Trophoblast cell (in vitro differentiated cells and primary cell): Measurements from ENCODE around the gene FLYWCH1.

Source experiments
- DNase-seq, 2 donors: peaks; one replicate each; pipeline ENCODE4 v3.0.0-alpha.2; 2016
- H2AFZ ChIP-seq: 2 replicates; pipeline ENCODE4 v1.6.1; 2013; ENCODE audit warnings: low read length, moderate library complexity, mild to moderate bottlenecking; ENCODE audit not compliant: insufficient read depth, poor library complexity
- H2AK5ac ChIP-seq: 2 replicates; pipeline ENCODE4 v1.6.1; 2013; ENCODE audit warnings: mild to moderate bottlenecking, low read length
- H2BK120ac ChIP-seq: 2 replicates; pipeline ENCODE4 v1.6.1; 2013; ENCODE audit warnings: low read length, mild to moderate bottlenecking, moderate library complexity; ENCODE audit not compliant: insufficient read depth, poor library complexity
- H2BK12ac ChIP-seq: 2 replicates; pipeline ENCODE4 v1.6.1; 2013; ENCODE audit warnings: mild to moderate bottlenecking, low read length, moderate library complexity
- H2BK5ac ChIP-seq: 2 replicates; pipeline ENCODE4 v1.6.1; 2013; ENCODE audit warnings: low read length, low read depth, moderate library complexity, mild to moderate bottlenecking; ENCODE audit not compliant: poor library complexity
- H3K14ac ChIP-seq: 2 replicates; pipeline ENCODE4 v1.6.1; 2013; ENCODE audit warnings: mild to moderate bottlenecking, low read length
- H3K18ac ChIP-seq: 2 replicates; pipeline ENCODE4 v1.6.1; 2013; ENCODE audit warnings: mild to moderate bottlenecking, low read length
- H3K23ac ChIP-seq: 2 replicates; pipeline ENCODE4 v1.6.1; 2013; ENCODE audit warnings: low read length
- H3K27ac ChIP-seq: 2 replicates; pipeline ENCODE4 v1.5.1; 2013; ENCODE audit warnings: low read depth, mild to moderate bottlenecking, inconsistent platforms, low read length, moderate library complexity
- H3K27me3 ChIP-seq: 2 replicates; pipeline ENCODE4 v1.6.1; 2013; ENCODE audit warnings: inconsistent platforms, mild to moderate bottlenecking, low read length, moderate library complexity; ENCODE audit not compliant: insufficient read depth
- H3K36me3 ChIP-seq, 2 experiments: 1 replicate in 1 of 2; 2 replicates in 1 of 2; pipeline ENCODE4 v1.6.1; 2013; ENCODE audit warnings: low read length in 2 of 2, mild to moderate bottlenecking in 2 of 2, moderate library complexity in 1 of 2; ENCODE audit not compliant: insufficient read depth in 2 of 2, control insufficient read depth in 1 of 2
- H3K4ac ChIP-seq: 2 replicates; pipeline ENCODE4 v1.6.1; 2013; ENCODE audit warnings: low read depth, mild to moderate bottlenecking, low read length, moderate library complexity
- H3K4me1 ChIP-seq, 2 experiments: 1 replicate in 1 of 2; 2 replicates in 1 of 2; pipeline ENCODE4 v1.6.1; 2013; ENCODE audit warnings: low read length in 2 of 2, mild to moderate bottlenecking in 2 of 2, moderate library complexity in 1 of 2; ENCODE audit not compliant: insufficient read depth in 2 of 2, control insufficient read depth in 1 of 2
- H3K4me2 ChIP-seq: 2 replicates; pipeline ENCODE4 v1.6.1; 2013; ENCODE audit warnings: inconsistent platforms, mild to moderate bottlenecking, low read length, moderate library complexity
- H3K4me3 ChIP-seq: 2 replicates; pipeline ENCODE4 v1.5.1; 2013; ENCODE audit warnings: mild to moderate bottlenecking, low read depth, low read length, inconsistent platforms
- H3K79me1 ChIP-seq: one replicate; pipeline ENCODE4 v1.6.1; 2013; ENCODE audit warnings: low read length
- H3K79me2 ChIP-seq: 2 replicates; pipeline ENCODE4 v1.6.1; 2013; ENCODE audit warnings: low read length, mild to moderate bottlenecking; ENCODE audit not compliant: control insufficient read depth, insufficient read depth, poor library complexity
- H3K9ac ChIP-seq: 2 replicates; pipeline ENCODE4 v1.6.1; 2013; ENCODE audit warnings: mild to moderate bottlenecking, low read length
- H3K9me3 ChIP-seq: 2 replicates; pipeline ENCODE4 v1.6.1; 2013; ENCODE audit warnings: low read depth, mild to moderate bottlenecking, control low read depth, inconsistent platforms, low read length; ENCODE audit not compliant: insufficient read depth
- H4K12ac ChIP-seq: 2 replicates; pipeline ENCODE4 v1.6.1; 2013; ENCODE audit warnings: low read depth, mild to moderate bottlenecking, low read length, moderate library complexity
- H4K8ac ChIP-seq: 2 replicates; pipeline ENCODE4 v1.6.1; 2013; ENCODE audit warnings: low read depth, mild to moderate bottlenecking, low read length, moderate library complexity
- H4K91ac ChIP-seq: one replicate; pipeline ENCODE4 v1.6.1; 2013; ENCODE audit warnings: low read depth, mild to moderate bottlenecking, low read length, moderate library complexity
- WGBS: extraction: QIAGEN DNeasy Blood & Tissue Kit; methylation state at CpG from one replicate; pipeline ENCODE4 v1.1.7; 2013; ENCODE audit warnings: missing lambda C conversion rate; ENCODE audit not compliant: insufficient read length, insufficient coverage; ENCODE audit errors: extremely low coverage; 5-methylcytosine and 5-hydroxymethylcytosine counted together

FLYWCH1 gene

GRCh38 chr16:2987833-2988232 is 76.1 kb downstream of the FLYWCH1 start:
- Histone ChIP-seq H2BK120ac (no peak overlapping the region), H3K9ac (no peak overlapping the region), H3K9me3 (no peaks in the 10 kb centered on the region), H3K79me1 (no peaks in the 10 kb centered on the region), H3K4me2 (no peak overlapping the region), H4K91ac (no peak overlapping the region), H3K14ac (no peak overlapping the region), H3K18ac (no peak overlapping the region), H3K36me3 (no peaks in the 10 kb centered on the region), H3K79me2 (no peaks in the 10 kb centered on the region), H3K27me3 (no peaks in the 10 kb centered on the region), H2AK5ac (no peak overlapping the region), H2BK5ac (no peak overlapping the region), H3K4me3 (no peak overlapping the region), H3K23ac (no peak overlapping the region), H4K8ac (no peak overlapping the region), H2AFZ (no peak overlapping the region), H4K12ac (no peak overlapping the region), H3K4me1 (peaks cover 6 to 10% of the 10 kb centered on the region in 2 experiments), H2BK12ac (no peak overlapping the region), H3K27ac (no peak overlapping the region), H3K4ac (no peak overlapping the region)
- whole genome bisulfite sequencing = no CpG with 5 or more reads among the region's 8 CpGs
- DNase-seq = no peak

- Histone ChIP-seq H2AFZ (no peak overlapping the region), H3K79me2 (no peaks in the 10 kb centered on the region), H3K14ac (no peak overlapping the region), H3K18ac (no peak overlapping the region), H3K27me3 (no peaks in the 10 kb centered on the region), H2BK12ac (no peak overlapping the region), H3K4me2 (no peak overlapping the region), H3K9me3 (no peaks in the 10 kb centered on the region), H3K4ac (no peak overlapping the region), H3K23ac (no peak overlapping the region), H3K79me1 (no peaks in the 10 kb centered on the region), H3K4me1 (peaks cover 6 to 8% of the 10 kb centered on the region in 2 experiments), H2BK5ac (no peak overlapping the region), H4K91ac (no peak overlapping the region), H4K8ac (no peak overlapping the region), H3K36me3 (no peaks in the 10 kb centered on the region), H3K27ac (no peak overlapping the region), H3K4me3 (no peak overlapping the region), H2BK120ac (no peak overlapping the region), H2AK5ac (no peak overlapping the region), H4K12ac (no peak overlapping the region), H3K9ac (no peak overlapping the region)
- no peak for DNase-seq
- WGBS = no CpG with 5 or more reads among the region's 8 CpGs
Measured at GRCh38 chr16:2988590-2989099, 76.9 kb downstream of the FLYWCH1 start.

DNA sequence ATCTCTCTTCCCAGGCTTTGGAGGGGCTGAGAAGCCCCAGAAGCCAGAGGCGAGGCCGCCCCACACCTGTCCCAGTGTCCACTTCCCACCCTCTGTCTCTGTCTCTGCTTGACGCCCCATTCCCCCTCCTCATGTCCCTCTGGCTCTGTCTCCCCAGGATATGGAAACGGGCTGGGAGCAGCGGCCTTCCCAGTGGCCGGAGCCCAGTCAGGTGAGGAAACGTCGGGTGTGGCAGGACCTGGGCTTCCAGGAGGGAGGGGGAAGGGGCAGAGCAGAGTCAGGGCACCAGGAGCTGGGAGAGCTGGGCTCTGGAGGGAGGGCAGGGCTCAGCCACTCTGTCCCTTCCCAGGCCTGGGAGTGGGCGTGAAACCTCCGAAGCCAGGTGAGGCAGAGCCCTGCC is 79.2 kb downstream of the FLYWCH1 start:
- H3K27me3 ChIP-seq = no peaks in the 10 kb centered on the region
- H3K23ac ChIP-seq = no peak overlapping the region
- H4K8ac ChIP-seq = no peak overlapping the region
- H2AFZ ChIP-seq = no peak overlapping the region
- H3K18ac ChIP-seq = no peak overlapping the region
- H2BK12ac ChIP-seq = no peak overlapping the region
- no peaks in the 10 kb centered on the region for H3K79me2 ChIP-seq
- H2BK120ac ChIP-seq = no peak overlapping the region
- H2AK5ac ChIP-seq = no peak overlapping the region
- no CpG with 5 or more reads among the region's 10 CpGs for WGBS
- no peaks in the 10 kb centered on the region for H3K36me3 ChIP-seq
- H3K4me2 ChIP-seq = no peak overlapping the region
- no peak overlapping the region for H3K4ac ChIP-seq
- H4K91ac ChIP-seq = no peak overlapping the region
- H3K27ac ChIP-seq = no peak overlapping the region
- no peak overlapping the region for H3K14ac ChIP-seq
- no peak overlapping the region for H2BK5ac ChIP-seq
- H3K79me1 ChIP-seq = no peaks in the 10 kb centered on the region
- H3K9ac ChIP-seq = no peak overlapping the region
- peaks cover 6 to 8% of the 10 kb centered on the region in 2 experiments for H3K4me1 ChIP-seq
- H3K9me3 ChIP-seq = no peaks in the 10 kb centered on the region
- no peak for DNase-seq
- no peak overlapping the region for H3K4me3 ChIP-seq
- no peak overlapping the region for H4K12ac ChIP-seq

DNA sequence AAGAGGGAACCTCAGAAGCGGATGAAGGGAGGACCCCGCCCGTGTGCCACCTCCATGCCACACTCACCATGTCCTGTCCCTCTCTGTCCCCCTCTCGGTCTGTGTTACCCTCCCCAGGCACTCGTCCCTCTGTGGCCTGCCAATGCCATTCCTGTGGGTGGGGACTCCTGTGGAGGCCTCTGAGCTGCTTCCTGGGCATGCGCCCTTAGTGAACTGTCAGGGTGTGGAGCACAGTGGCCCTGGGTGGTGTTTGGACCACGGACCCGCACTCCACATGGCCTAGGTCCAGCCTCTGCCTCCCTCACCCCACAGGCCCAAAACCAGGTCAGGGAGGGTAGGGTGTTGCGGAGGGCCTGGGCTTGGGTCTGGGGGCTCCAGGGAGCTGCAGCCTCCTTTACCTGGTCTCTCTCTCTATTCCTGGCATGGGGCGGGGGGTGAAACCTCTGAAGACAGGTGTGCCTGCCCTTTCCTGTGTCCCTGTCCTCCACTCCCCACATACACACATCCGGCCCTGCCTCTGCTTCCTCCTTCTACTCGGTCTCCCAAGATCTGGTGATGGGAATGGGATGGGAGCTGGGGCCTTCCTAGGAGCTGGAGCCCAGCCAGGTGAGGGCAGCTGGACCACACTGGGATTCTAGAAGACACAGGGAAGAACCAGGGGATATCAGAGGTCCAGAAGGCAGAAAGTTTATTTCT is 80.0 kb downstream of the FLYWCH1 start:
- Histone ChIP-seq H2BK5ac (no peak overlapping the region), H4K12ac (no peak overlapping the region), H3K36me3 (no peaks in the 10 kb centered on the region), H3K18ac (no peak overlapping the region), H2AK5ac (no peak overlapping the region), H3K27ac (no peak overlapping the region), H3K79me1 (no peaks in the 10 kb centered on the region), H2BK120ac (no peak overlapping the region), H3K9me3 (no peaks in the 10 kb centered on the region), H3K4me3 (no peak overlapping the region), H2AFZ (no peak overlapping the region), H2BK12ac (no peak overlapping the region), H4K91ac (no peak overlapping the region), H3K4me1 (peaks cover 6 to 8% of the 10 kb centered on the region in 2 experiments), H3K79me2 (no peaks in the 10 kb centered on the region), H3K4ac (no peak overlapping the region), H3K14ac (no peak overlapping the region), H3K9ac (no peak overlapping the region), H3K23ac (no peak overlapping the region), H3K27me3 (no peaks in the 10 kb centered on the region), H4K8ac (no peak overlapping the region), H3K4me2 (no peak overlapping the region)
- WGBS = no CpG with 5 or more reads among the region's 12 CpGs
- no peak for DNase-seq
